MCF 10A (cell line): ENCODE data around the gene GDPD3. TPM values are rescaled to one million over a fixed set of nuclear protein-coding genes. Genes with fewer than 3 reads are reported as not detected.
A peak's percentile ranks its signal among the peaks of the same experiment; 100 is the strongest.

ENCODE experiments used
- BruUV-seq: library from RNA; stranded (reverse); fragments of 400-500 nt; replicated peaks from 2 replicates; lab custom pipeline; 2021; lab: Mats Ljungman, UMichigan
- CTCF ChIA-PET: fragments of 300-600 bp; sonication (Branson Sonifier 250); formaldehyde crosslinking; extraction: SDS; loops from one replicate; lab custom pipeline; 2021; ENCODE audit warnings: antibody characterized with exemption, inconsistent platforms; lab: Yijun Ruan, JAX
- POLR2A ChIA-PET: fragments of 300-600, 350-650 bp; sonication (Branson Sonifier 250); formaldehyde crosslinking; extraction: SDS; loops from one replicate; lab custom pipeline; 2020; ENCODE audit warnings: antibody characterized with exemption, inconsistent platforms; lab: Yijun Ruan, JAX
- DNase-seq: peaks from one replicate; pipeline ENCODE4 v3.0.0-alpha.2; 2018; ENCODE audit not compliant: unreplicated experiment
- H3K27ac Mint-ChIP-seq: one replicate; pipeline ENCODE4 v1.8.0; 2022; ENCODE audit warnings: mild to moderate bottlenecking, low read depth, mixed read lengths; ENCODE audit not compliant: unreplicated experiment
- H3K27me3 Mint-ChIP-seq: one replicate; pipeline ENCODE4 v1.8.0; 2022; ENCODE audit warnings: mixed read lengths; ENCODE audit not compliant: insufficient read depth, unreplicated experiment
- H3K36me3 Mint-ChIP-seq: one replicate; pipeline ENCODE4 v1.8.0; 2022; ENCODE audit warnings: mild to moderate bottlenecking, moderate library complexity, mixed read lengths; ENCODE audit not compliant: insufficient read depth, unreplicated experiment
- H3K4me1 Mint-ChIP-seq: one replicate; pipeline ENCODE4 v1.8.0; 2022; ENCODE audit warnings: mixed read lengths; ENCODE audit not compliant: insufficient read depth, unreplicated experiment
- H3K4me3 Mint-ChIP-seq: one replicate; pipeline ENCODE4 v1.8.0; 2022; ENCODE audit warnings: mild to moderate bottlenecking, moderate library complexity, mixed read lengths; ENCODE audit not compliant: unreplicated experiment
- H3K9me3 Mint-ChIP-seq: one replicate; pipeline ENCODE4 v1.8.0; 2022; ENCODE audit warnings: mixed read lengths; ENCODE audit not compliant: unreplicated experiment
- intact Hi-C: fragments of 100-400 bp; cut with micrococcal nuclease; formaldehyde crosslinking; loops from 2 replicates; pipeline ENCODE4 v1.14.1; 2022
- total RNA-seq: library from RNA; stranded (reverse); gene quantifications from 2 replicates; pipeline ENCODE4 v1.2.3, GENCODE V29; 2022
- TF ChIP-seq, protein P1 (sequence below): fragments of 200-600 bp; IDR thresholded peaks from one replicate; pipeline ENCODE4 v1.8.0; 2022; ENCODE audit warnings: antibody characterized with exemption, mild to moderate bottlenecking; ENCODE audit not compliant: unreplicated experiment

The GDPD3 gene
- total RNA-seq, 1 experiment from 2014 or later, result 0.49 TPM

DNA sequence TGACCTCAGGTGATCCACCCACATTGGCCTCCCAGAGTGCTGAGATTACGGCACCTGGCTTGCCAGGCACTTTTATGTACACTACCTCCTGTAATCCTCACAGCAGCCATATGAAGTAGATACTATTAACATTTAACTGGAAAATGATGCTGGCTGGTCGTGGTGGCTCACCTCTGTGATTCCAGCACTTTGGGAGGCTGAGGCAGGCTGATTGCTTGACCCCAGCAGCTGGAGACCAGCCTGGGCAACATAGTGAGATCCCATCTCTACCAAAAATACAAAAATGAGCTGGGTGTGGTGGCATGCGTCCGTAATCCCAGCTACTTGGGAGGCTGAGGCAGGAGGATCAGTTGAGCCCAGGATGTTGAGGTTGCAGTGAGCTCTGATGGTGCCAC, 11.6 kb upstream of the GDPD3 start:
- BruUV-seq, result no TSS peak
- intact Hi-C loops, result loop anchor here (5.0 kb wide), 1 partner anchor 282 kb away; the partner anchor contains the start of gene ZNF771
- Mint-ChIP-seq H3K27ac (peak overlapping the region; percentile 16), H3K27me3 (no peaks in the 10 kb centered on the region), H3K4me3 (no peak overlapping the region), H3K9me3 (no peaks in the 10 kb centered on the region), H3K4me1 (peaks cover 10% of the 10 kb centered on the region), H3K36me3 (no peaks in the 10 kb centered on the region)
- no peak for DNase-seq
- TF ChIP-seq, protein P1, sequence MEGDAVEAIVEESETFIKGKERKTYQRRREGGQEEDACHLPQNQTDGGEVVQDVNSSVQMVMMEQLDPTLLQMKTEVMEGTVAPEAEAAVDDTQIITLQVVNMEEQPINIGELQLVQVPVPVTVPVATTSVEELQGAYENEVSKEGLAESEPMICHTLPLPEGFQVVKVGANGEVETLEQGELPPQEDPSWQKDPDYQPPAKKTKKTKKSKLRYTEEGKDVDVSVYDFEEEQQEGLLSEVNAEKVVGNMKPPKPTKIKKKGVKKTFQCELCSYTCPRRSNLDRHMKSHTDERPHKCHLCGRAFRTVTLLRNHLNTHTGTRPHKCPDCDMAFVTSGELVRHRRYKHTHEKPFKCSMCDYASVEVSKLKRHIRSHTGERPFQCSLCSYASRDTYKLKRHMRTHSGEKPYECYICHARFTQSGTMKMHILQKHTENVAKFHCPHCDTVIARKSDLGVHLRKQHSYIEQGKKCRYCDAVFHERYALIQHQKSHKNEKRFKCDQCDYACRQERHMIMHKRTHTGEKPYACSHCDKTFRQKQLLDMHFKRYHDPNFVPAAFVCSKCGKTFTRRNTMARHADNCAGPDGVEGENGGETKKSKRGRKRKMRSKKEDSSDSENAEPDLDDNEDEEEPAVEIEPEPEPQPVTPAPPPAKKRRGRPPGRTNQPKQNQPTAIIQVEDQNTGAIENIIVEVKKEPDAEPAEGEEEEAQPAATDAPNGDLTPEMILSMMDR, result no peak
- ChIA-PET CTCF (interaction anchor here (0.6 to 1.2 kb wide), 4 partner anchors 29 to 425 kb away, joined by 3 read pairs; no protein-coding TSS in a partner anchor), POLR2A (interaction anchor here (0.6 to 3.4 kb wide), 9 partner anchors 10 to 91 kb away, joined by 3 to 24 read pairs (median 6); partner anchors contain the start of genes ALDOA, CORO1A, TBX6 and YPEL3)

DNA sequence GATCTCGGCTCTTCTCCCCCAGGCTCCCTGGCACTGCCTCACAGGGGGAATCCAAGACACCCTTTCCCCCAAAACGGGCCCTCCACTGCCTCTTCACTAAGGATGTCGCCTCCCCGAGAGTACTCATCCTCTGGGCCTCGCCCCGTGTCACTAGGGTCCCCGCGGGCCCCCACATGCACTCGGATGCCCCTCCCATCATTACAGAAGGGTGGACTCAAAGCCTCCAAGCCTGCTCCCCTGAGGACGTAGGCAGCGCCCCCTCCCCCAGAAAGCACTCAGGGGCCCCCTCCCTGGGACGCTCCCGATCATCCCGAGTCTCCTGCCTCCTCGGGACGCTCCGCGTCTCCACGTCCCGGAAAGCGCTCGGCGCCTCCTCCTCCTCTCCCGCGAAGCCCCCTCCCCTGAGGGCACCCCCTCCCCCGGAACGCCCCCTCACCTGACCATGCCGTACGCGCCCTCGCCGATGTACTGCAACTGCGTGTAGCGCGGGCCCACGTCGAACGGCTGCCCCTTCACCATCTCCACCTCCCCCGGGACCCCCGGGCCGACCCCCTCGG, 9.3 kb upstream of the GDPD3 start:
- peaks cover 10% of the 10 kb centered on the region for H3K4me1 Mint-ChIP-seq
- no peaks in the 10 kb centered on the region for H3K36me3 Mint-ChIP-seq
- intact Hi-C loops, result loop anchor here (5.0 kb wide), 1 partner anchor 285 kb away; the partner anchor contains the start of gene ZNF771
- ChIA-PET POLR2A (no interaction called here), CTCF (no interaction called here)
- H3K9me3 Mint-ChIP-seq, result no peaks in the 10 kb centered on the region
- no TSS peak for BruUV-seq
- no peak for DNase-seq
- TF ChIP-seq, protein P1, result no peak
- peak overlapping the region; percentile 73 for H3K4me3 Mint-ChIP-seq
- peak overlapping the region; percentile 63 for H3K27ac Mint-ChIP-seq
- H3K27me3 Mint-ChIP-seq, result no peaks in the 10 kb centered on the region

DNA sequence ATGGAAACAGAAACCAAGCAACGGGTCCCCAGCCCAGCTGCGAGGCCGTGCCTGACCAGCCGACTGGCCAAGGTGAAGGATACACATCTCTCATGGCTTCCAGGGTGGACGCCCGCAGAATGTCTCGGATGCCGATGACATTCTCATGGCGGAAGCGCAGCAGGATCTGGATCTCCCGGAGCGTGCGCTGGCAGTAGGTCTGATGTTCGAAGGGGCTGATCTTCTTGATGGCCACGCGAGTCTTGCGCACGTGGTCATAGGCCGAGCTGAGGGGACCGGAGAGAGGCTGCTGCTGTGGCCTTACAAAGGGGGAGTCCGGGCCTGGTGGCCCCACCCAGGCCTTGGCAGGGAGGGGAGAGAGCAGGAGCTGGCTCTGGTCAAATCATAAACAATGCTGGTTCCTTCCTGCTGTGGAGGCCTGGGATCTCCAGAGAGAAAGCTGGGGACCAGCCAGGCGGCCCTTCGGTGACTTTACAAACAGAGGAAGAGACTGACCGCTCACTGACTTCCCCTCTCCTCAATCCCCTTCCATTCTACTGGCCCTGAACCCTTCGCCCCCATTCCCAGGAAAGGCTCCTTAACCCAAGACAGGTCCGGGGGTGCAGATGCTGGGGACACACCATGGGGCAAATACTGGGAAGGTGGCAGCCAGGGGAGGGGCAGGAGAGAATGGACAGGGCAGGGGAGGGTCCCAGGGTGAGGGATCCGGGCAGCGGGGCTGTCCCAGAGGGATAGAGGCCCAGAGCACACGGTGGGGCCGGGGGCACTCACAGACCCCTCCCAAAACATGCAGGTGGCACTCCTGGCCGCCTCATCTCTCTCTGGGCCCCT, 8.6 kb upstream of the GDPD3 start:
- intact Hi-C loops, result loop anchor here (5.0 kb wide), 1 partner anchor 285 kb away; the partner anchor contains the start of gene ZNF771
- TF ChIP-seq, protein P1, result no peak
- Mint-ChIP-seq H3K4me3 (peak overlapping the region; percentile 73), H3K9me3 (no peaks in the 10 kb centered on the region), H3K36me3 (no peaks in the 10 kb centered on the region), H3K27me3 (no peaks in the 10 kb centered on the region), H3K27ac (peak overlapping the region; percentile 63), H3K4me1 (peaks cover 10% of the 10 kb centered on the region)
- ChIA-PET POLR2A (no interaction called here), CTCF (no interaction called here)
- DNase-seq, result no peak
- BruUV-seq, result no TSS peak
